DMS 273 treated with DMSO at 0.1 percent for 48 hours (cell line): Measurements from ENCODE around the gene HPSE2.
"Not testable (repeated sequence)": the region's sequence is repeated elsewhere in the genome, so short reads cannot be mapped to it uniquely, and the experiment has no call there.

Experiments
- DNase-seq: peaks from one replicate; lab custom pipeline; 2025; lab: John Stamatoyannopoulos, UW

Gene HPSE2

GRCh38 chr10:98560565-98560964, 675.1 kb downstream of the HPSE2 start:
- DNase-seq: no peak

- no peak for DNase-seq
These were observed 679.6 kb downstream of the HPSE2 start for GRCh38 chr10:98556061-98556460.

- DNase-seq: no peak
These were observed 680.5 kb downstream of the HPSE2 start for GRCh38 chr10:98555021-98555619.

GRCh38 chr10:98541561-98541960, 694.1 kb downstream of the HPSE2 start:
- not testable (repeated sequence) for DNase-seq

- no peak for DNase-seq
These were observed 696.1 kb downstream of the HPSE2 start for GRCh38 chr10:98539578-98539977.

- no peak for DNase-seq
These were observed 697.2 kb downstream of the HPSE2 start for GRCh38 chr10:98538472-98538871.

- no peak for DNase-seq
These were observed 699.1 kb downstream of the HPSE2 start for GRCh38 chr10:98536551-98536950.

- no peak for DNase-seq
These were observed 701.8 kb downstream of the HPSE2 start for GRCh38 chr10:98533746-98534445.

GRCh38 chr10:98533241-98533640, 702.4 kb downstream of the HPSE2 start:
- no peak for DNase-seq

GRCh38 chr10:98528805-98529183, 706.9 kb downstream of the HPSE2 start:
- DNase-seq: no peak

GRCh38 chr10:98528166-98528804, 707.4 kb downstream of the HPSE2 start:
- DNase-seq: no peak

- no peak for DNase-seq
These were observed 709.7 kb downstream of the HPSE2 start for GRCh38 chr10:98525969-98526368.

GRCh38 chr10:98524124-98524523, 711.5 kb downstream of the HPSE2 start:
- no peak for DNase-seq

GRCh38 chr10:98519841-98520240, 715.8 kb downstream of the HPSE2 start:
- no peak for DNase-seq

- no peak for DNase-seq
These were observed 718.0 kb downstream of the HPSE2 start for GRCh38 chr10:98517672-98518071.

- DNase-seq: no peak
These were observed 719.3 kb downstream of the HPSE2 start for GRCh38 chr10:98516352-98516751.

GRCh38 chr10:98513704-98514103, 721.9 kb downstream of the HPSE2 start:
- no peak for DNase-seq

GRCh38 chr10:98511876-98512275, 723.8 kb downstream of the HPSE2 start:
- DNase-seq: no peak

GRCh38 chr10:98510412-98510995, 725.1 kb downstream of the HPSE2 start:
- no peak for DNase-seq

GRCh38 chr10:98509745-98510144, 725.9 kb downstream of the HPSE2 start:
- no peak for DNase-seq

- not testable (repeated sequence) for DNase-seq
These were observed 733.1 kb downstream of the HPSE2 start for GRCh38 chr10:98502535-98502934.

- DNase-seq: no peak
These were observed 742.9 kb downstream of the HPSE2 start for GRCh38 chr10:98492763-98493162.
